Nephron progenitor cell (in vitro differentiated cells): ENCODE measurements around the gene PRKAG2.

Experiments used
- DNase-seq: peaks from one replicate; pipeline ENCODE4 v3.0.0; 2021
- H3K27ac Mint-ChIP-seq: 2 replicates; pipeline ENCODE4 v1.8.0; 2021; ENCODE audit warnings: mild to moderate bottlenecking, moderate library complexity, mixed read lengths
- H3K27me3 Mint-ChIP-seq: 2 replicates; pipeline ENCODE4 v1.8.0; 2021; ENCODE audit warnings: mild to moderate bottlenecking, low read depth, mixed read lengths; ENCODE audit not compliant: poor library complexity
- H3K36me3 Mint-ChIP-seq: 2 replicates; pipeline ENCODE4 v1.8.0; 2021; ENCODE audit warnings: low read depth, mixed read lengths
- H3K4me1 Mint-ChIP-seq: 2 replicates; pipeline ENCODE4 v1.8.0; 2021; ENCODE audit warnings: mixed read lengths
- H3K4me3 Mint-ChIP-seq: 2 replicates; pipeline ENCODE4 v1.8.0; 2021; ENCODE audit warnings: mild to moderate bottlenecking, moderate library complexity, mixed read lengths
- H3K9me3 Mint-ChIP-seq: 2 replicates; pipeline ENCODE4 v1.8.0; 2021; ENCODE audit warnings: mild to moderate bottlenecking, moderate library complexity, mixed read lengths
- CTCF ChIP-seq: fragments of 200-600 bp; sonication (generic); IDR thresholded peaks from 2 replicates; pipeline ENCODE4 v1.5.0; 2021; ENCODE audit warnings: antibody characterized with exemption

The PRKAG2 gene

GRCh38 chr7:151871904-151872303 is 5.0 kb downstream of the PRKAG2 start:
- H3K4me3 Mint-ChIP-seq, result no peak overlapping the region
- H3K4me1 Mint-ChIP-seq, result peaks cover 20% of the 10 kb centered on the region
- H3K27me3 Mint-ChIP-seq, result peaks cover 47% of the 10 kb centered on the region
- DNase-seq, result no peak
- no peaks in the 10 kb centered on the region for H3K36me3 Mint-ChIP-seq
- no peaks in the 10 kb centered on the region for H3K9me3 Mint-ChIP-seq
- no peak overlapping the region for H3K27ac Mint-ChIP-seq
- no peak for TF ChIP-seq CTCF

- H3K27me3 Mint-ChIP-seq, result peaks cover 42% of the 10 kb centered on the region
- TF ChIP-seq CTCF, result no peak
- no peak overlapping the region for H3K27ac Mint-ChIP-seq
- no peak for DNase-seq
- H3K9me3 Mint-ChIP-seq, result no peaks in the 10 kb centered on the region
- H3K4me1 Mint-ChIP-seq, result peaks cover 20% of the 10 kb centered on the region
- no peak overlapping the region for H3K4me3 Mint-ChIP-seq
- no peaks in the 10 kb centered on the region for H3K36me3 Mint-ChIP-seq
Observed at GRCh38 chr7:151871189-151871735, 5.7 kb downstream of the PRKAG2 start.

- DNase-seq, result no peak
- H3K27me3 Mint-ChIP-seq, result peaks cover 40% of the 10 kb centered on the region
- H3K4me3 Mint-ChIP-seq, result no peak overlapping the region
- H3K27ac Mint-ChIP-seq, result no peak overlapping the region
- peaks cover 20% of the 10 kb centered on the region for H3K4me1 Mint-ChIP-seq
- no peak for TF ChIP-seq CTCF
- no peaks in the 10 kb centered on the region for H3K36me3 Mint-ChIP-seq
- H3K9me3 Mint-ChIP-seq, result no peaks in the 10 kb centered on the region
Observed at GRCh38 chr7:151869968-151870918, 6.7 kb downstream of the PRKAG2 start.

- no peak for TF ChIP-seq CTCF
- H3K4me3 Mint-ChIP-seq, result no peak overlapping the region
- H3K27me3 Mint-ChIP-seq, result peaks cover 39% of the 10 kb centered on the region
- peaks cover 20% of the 10 kb centered on the region for H3K4me1 Mint-ChIP-seq
- H3K27ac Mint-ChIP-seq, result no peak overlapping the region
- H3K9me3 Mint-ChIP-seq, result no peaks in the 10 kb centered on the region
- H3K36me3 Mint-ChIP-seq, result no peaks in the 10 kb centered on the region
- DNase-seq, result no peak
Observed at GRCh38 chr7:151869455-151869854, 7.5 kb downstream of the PRKAG2 start.

GRCh38 chr7:151869109-151869428 is 7.8 kb downstream of the PRKAG2 start:
- Mint-ChIP-seq H3K9me3 (no peaks in the 10 kb centered on the region), H3K36me3 (no peaks in the 10 kb centered on the region), H3K27me3 (peaks cover 39% of the 10 kb centered on the region), H3K4me3 (no peak overlapping the region), H3K4me1 (peaks cover 24% of the 10 kb centered on the region), H3K27ac (no peak overlapping the region)
- no peak for TF ChIP-seq CTCF
- DNase-seq, result no peak
